HG03159 (cell line): ENCODE results near the gene DEFB131B.
"Not testable (repeated sequence)": the region's sequence is repeated elsewhere in the genome, so short reads cannot be mapped to it uniquely, and the experiment has no call there.

Experiments
- ATAC-seq: cut with Tn5 transposase; IDR thresholded peaks from one replicate; pipeline ENCODE4 v1.9.1; 2021; ENCODE audit warnings: mild to moderate bottlenecking, moderate library complexity; ENCODE audit not compliant: unreplicated experiment

DEFB131B gene

DNA sequence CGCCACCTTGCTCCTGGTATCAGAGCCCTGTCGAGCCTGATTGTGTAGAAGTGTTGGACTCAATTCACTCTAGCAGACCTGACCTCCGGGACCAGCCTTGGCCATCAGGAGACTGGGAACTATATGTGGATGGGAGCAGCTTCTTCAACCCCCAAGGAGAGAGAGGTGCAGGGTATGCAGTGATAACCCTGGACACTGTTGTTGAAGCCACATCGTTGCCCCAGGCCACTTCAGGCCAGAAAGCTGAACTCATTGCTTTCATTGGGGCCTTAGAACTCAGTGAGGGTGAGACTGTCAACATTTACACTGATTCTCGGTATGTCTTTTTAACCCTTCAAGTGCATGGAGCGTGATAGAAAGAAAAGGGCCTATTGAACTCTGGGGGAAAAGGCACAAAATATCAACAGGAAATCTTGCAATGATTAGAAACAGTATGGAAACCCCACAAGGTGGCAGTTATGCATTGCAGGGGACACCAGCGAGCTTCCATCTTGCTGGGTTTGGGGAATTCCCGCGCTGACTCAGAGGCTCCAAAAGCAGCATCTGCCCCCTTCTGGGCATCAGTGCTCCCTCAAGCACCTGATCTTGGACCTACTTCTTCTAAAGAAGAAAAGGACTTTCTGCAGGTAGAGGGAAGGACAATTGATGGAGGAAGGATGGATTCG, 33.2 kb downstream of the DEFB131B start:
- ATAC-seq, result not testable (repeated sequence)

DNA sequence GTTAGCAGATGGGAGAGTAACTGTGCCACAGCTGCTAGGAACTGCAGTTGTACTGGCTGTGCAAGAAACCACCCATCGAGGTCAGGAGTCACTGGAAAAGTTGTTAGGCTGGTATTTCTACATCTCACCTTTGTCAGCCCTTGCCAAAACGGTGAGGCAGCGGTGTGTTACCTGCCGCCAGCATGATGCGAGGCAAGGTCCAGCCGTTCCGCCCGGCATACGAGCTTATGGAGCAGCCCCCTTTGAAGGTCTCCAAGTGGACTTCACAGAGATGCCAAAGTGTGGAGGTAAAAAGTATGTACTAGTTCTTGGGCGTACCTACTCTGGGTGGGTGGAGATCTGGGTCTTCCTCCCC, 33.7 kb downstream of the DEFB131B start:
- ATAC-seq, result not testable (repeated sequence)

DNA sequence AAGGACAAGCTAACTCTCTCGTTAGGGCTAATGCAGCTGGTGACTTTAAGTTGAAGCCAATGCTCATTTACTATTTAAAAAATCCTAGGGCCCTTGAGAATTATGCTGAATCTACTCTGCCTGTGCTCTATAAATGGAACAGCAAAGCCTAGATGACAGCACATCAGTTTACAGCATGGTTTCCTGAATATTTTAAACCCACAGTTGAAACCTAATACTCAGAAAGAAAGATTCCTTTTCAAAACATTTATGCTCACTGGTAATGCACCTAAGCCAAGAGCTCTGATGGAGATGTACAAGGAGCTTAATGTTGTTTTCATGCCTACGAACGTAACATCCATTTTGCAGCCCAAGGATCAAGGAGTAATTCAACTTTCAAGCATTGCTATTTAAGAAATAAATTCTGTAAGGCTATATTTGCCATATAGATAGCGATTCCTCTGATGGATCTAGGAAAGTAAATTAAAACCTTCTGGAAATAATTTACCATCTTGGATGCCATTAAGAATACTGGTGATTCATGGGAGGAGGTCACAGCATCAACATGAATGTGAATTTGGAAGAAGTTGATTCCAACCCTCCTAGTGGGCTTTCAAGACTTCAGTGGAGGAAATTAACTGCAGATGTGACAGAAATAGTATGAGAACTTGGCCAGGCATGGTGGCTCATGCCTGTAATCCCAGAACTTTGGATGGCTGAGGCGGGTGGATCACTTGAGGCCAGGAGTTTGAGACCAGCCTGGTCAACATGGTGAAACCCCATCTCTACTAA, 35.7 kb downstream of the DEFB131B start:
- no peak for ATAC-seq

DNA sequence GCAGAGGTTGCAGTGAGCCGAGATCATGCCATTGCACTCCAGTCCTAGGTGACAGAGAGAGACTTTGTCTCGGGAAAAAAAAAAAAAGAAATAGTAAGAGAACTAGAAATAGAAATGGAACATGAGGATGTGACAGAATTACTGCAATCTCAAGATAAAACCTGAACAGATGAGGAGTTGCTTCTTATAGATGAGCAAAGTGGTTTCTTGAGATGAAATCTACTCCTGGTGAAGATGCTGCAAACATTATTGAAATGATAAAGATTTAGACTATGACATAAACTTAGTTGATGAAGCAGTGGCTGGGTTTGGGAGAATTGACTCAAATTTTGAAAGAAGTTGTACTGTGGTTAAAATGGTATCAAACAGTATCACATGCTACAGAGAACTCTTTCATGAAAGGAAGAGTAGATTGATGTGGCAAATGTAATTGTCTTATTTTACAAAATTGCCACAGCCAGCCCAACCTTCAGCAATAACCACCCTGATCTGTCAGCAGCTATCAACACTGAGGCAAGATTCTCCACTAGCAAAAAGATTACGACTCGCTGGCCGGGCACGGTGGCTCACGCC, 36.5 kb downstream of the DEFB131B start:
- ATAC-seq, result no peak

DNA sequence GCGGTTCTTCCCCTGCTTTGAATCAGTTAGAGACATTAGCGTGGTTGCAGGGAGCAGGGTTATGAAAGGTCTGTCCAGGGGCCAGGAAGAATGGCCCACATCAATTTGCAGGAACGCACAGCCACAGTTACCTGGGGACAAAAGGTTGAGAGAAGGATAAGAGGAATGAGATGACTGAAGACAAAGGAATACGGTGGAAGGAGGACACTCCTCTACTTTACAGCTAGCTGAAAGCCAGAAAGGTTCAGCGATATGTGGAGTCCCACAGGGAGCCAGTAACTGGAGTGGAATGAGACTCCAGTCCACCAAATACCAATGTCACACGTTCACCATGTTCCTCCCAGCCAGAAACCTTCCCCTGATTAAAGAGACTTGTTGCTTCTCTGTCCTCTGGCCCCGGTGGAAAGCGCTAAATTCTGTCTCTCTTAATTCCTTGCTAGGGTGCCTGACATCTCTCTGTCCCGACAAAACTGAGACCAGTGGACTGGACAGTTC, 39.4 kb downstream of the DEFB131B start:
- no peak for ATAC-seq

DNA sequence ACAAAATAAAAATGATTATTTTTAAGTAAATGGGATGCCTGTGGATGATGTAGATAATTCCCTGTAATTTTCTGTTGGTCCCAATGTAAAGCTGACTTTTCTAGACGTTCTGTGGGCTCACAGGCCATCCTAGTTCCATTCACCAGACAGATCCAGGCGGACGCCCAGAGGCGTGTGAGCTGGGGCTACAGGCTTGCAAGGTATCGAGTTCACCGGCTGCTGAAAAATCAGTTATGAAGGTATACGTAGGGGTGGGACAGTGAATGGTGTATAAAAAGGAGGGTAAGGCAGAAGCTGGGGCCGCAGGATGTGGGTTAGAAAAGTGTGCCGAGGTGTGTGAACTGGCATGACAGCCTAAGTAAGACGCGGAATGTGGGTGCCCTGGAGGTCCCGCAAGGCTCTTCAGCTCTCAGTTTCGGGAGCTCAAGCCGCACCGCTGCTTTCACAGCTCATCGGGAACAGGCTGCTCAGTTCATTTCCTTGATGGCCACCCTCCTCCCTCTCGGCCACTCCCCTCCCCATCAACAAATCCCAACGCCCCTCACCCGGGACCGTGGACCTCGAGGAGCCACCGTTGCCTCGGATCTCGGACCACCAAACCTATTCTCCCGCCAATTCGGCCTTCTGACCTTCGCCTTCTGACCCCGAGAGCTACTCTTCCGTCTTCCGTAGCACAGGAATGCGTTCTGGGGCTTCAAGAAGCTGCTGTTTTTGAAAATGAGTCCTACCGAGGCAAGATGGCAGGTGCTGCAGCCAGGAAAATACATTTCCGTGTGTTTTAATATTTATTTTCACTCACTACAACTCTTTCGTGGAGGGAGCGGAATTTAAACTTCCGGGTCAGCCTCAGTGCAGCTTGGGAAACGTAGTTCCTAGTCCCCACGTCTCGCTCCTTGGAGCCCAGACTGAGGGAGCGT, 49.8 kb downstream of the DEFB131B start, which contains the start of gene XNDC1N:
TSS of gene XNDC1N (minus strand) at position 775 of the 917 bp plus-strand sequence. CDS start 5,241 bp downstream, outside the sequence.
- peak; percentile 68 for ATAC-seq

DNA sequence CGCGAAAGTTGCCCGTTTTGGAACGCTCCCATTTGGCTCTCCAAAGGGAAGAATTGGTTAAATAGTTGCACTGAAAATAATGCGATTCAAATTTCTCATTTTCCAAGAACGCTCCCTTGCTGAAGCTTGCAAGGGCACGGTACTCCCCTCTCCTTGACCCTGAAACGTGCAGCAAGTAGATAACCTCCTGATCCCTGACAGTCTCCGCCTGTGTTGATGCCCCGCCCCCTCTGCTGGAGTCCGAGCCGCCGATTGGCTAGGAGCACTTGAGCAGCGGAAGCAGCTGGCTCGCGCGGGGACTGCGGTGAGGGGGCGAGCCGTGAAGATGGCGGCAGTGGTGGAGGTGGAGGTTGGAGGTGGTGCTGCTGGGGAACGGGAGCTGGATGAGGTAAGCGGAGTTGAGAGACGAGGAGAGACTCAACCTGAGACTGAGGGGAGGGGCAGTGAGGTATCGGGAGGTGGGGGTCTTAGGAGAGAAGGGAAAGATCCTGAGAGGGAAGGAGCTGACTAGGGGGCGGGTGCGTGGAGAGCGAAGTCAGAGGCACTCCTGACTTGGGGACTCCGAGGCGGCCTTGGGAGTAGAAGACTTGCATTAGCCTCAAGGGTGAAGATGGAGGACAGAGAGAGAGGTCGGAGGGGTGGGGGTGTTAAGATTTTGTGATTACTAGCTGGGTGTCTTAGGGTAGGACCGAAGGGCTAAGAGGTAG, 50.6 kb downstream of the DEFB131B start, which contains the start of gene RNF121:
TSS of gene RNF121 (plus strand) at position 310 of the 707 bp plus-strand sequence. CDS start at position 326, 16 bp downstream.
- peak; percentile 84 for ATAC-seq

DNA sequence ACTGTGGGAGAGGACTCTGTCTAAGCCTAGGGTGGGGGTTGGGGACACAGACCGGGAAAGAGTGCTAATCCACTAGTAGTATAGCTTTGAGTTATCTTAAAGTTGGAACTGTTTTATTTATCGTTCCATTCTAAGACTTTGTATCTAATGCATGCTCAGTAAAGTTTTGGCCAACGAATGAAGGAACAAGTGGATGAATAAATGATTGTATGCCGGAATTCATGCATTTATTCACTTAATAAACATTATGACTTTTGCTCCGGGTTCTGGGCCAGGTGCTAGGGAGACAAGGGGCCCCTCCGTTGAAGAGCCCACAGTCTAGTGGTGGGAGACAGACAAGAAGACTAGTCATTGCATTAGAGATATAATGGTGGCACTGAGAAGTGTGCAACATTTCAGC, 51.2 kb downstream of the DEFB131B start:
- no peak for ATAC-seq

DNA sequence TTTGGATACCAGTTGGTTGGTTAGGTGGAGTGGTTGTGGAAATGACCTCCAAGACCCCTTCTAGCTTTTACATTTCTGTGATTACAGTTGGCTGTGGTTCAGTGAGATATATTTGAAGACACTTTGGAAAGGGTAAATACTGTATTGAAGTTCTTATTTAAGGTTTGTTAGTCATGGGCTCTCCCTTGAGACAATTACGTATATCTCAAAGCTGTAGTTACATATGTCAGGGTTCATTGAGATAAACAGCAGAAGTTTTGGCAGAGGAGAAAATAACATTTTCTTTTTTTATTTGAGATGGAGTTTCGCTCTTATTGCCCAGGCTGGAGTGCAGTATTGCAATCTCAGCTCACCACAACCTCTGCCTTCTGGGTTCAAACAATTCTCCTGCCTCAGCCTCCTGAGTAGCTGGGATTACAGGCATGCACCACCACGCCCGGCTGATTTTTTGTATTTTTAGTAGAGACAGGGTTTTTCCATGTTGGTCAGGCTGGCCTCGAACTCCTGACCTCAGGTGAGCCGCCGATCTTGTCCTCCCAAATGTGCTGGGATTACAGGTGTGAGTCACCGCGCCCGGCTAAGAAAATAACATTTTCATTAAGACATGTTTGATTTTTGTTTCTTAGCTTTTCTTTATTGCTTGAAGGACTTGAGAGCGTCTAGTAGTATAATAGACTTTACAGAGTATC, 52.4 kb downstream of the DEFB131B start:
- ATAC-seq, result no peak

DNA sequence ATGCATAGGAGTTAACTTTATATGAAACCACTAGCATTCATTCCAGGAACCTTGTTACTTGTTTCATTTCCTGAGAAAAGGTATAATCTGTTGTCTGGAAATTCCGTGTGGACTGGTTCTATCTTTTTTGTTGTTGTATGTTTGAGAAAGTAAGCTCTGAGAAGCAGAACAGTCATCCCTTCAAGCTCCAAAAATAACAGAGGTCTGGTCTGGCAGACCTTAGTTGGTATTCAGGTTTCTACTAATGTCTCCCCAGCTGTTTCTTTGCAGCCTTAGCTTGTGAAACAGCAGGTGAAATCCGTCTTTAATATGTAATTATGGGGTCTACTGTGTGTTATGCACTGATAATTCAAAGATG, 53.0 kb downstream of the DEFB131B start:
- no peak for ATAC-seq

DNA sequence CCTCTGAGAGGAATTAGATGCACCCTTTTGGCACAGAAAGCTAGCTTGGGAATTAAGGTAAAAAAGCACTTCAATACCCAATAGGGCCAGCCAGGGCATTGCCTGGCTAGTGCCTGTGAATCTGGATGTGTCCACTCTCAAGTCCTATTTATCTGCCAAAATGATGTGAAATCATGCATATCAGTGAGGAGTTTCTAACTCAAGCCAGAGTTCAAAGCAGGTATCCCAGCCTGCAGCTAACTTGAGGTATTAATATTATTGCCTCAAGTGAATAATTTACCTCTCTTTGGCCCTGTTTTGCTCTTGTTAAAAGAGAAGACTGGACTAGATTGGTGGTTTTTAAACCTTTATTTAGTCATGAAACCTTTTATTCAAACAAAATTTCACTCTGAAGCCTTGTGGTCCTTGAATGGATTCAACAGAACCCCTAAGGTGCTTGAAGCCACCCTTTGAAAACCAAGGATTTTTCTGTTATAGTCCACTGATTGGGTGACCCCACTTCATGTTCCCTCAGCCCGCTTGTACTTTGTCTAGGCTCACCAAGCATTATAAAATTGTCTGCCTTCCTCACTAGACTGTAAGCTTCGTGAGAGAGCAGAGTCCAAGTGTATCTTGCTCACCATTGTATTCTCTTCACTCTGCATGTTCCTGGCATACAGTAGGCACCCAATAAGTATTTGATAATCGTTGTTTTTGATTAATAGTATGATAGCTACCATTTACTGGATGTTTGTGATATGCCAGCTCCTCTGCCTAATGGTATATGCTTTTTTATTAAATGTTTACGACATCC, 55.1 kb downstream of the DEFB131B start:
- ATAC-seq, result no peak
